ENCODE data around the gene PCDHGA10. TPM values are rescaled to one million over a fixed set of nuclear protein-coding genes. Genes with fewer than 3 reads are reported as not detected.

PCDHGA10 gene
- total and polyA plus RNA-seq, 11 donors: 1.1 to 11.3 (median 5.2) TPM

DNA sequence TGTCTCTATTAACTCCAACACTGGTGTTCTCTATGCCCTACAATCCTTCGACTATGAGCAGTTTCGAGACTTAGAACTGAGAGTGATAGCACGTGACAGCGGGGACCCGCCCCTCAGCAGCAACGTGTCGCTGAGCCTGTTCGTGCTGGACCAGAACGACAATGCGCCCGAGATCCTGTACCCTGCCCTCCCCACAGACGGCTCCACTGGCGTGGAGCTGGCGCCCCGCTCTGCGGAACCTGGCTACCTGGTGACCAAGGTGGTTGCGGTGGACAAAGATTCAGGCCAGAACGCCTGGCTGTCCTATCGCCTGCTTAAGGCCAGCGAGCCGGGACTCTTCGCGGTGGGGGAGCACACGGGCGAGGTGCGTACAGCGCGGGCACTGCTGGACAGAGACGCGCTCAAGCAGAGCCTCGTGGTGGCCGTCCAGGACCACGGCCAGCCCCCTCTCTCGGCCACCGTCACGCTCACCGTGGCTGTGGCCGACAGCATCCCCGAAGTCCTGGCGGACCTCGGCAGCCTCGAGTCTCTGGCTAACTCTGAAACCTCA, 10.0 kb downstream of the PCDHGA10 start:
- TF ChIP-seq, protein P1, sequence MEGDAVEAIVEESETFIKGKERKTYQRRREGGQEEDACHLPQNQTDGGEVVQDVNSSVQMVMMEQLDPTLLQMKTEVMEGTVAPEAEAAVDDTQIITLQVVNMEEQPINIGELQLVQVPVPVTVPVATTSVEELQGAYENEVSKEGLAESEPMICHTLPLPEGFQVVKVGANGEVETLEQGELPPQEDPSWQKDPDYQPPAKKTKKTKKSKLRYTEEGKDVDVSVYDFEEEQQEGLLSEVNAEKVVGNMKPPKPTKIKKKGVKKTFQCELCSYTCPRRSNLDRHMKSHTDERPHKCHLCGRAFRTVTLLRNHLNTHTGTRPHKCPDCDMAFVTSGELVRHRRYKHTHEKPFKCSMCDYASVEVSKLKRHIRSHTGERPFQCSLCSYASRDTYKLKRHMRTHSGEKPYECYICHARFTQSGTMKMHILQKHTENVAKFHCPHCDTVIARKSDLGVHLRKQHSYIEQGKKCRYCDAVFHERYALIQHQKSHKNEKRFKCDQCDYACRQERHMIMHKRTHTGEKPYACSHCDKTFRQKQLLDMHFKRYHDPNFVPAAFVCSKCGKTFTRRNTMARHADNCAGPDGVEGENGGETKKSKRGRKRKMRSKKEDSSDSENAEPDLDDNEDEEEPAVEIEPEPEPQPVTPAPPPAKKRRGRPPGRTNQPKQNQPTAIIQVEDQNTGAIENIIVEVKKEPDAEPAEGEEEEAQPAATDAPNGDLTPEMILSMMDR (IDR thresholded peaks at IDR 0.05): no peak
- no peak for TF ChIP-seq POLR2A (IDR thresholded peaks at IDR 0.05)
- Histone ChIP-seq H3K36me3 (peaks cover 0 to 50% (median 0%) of the 10 kb centered on the region in 9 donors), H3K4me3 (no peak overlapping the region), H3K4me1 (peaks cover 0 to 8% (median 1%) of the 10 kb centered on the region in 12 donors), H3K9me3 (peaks cover 0 to 100% (median 81%) of the 10 kb centered on the region in 12 donors), H3K27me3 (peaks cover 0 to 66% (median 0%) of the 10 kb centered on the region in 9 donors), H3K27ac (no peak overlapping the region)
- ATAC-seq (no peak), DNase-seq (no peak)
- intact Hi-C loops (cut with DNase I): loop anchor here in 5 of 10 donors (5.0 to 10.0 kb wide), 4 partner anchors 89 to 132 kb away; no protein-coding TSS in a partner anchor
- 31 to 48% (median 34%) methylated on average over 19 to 42 of the region's 42 CpGs for WGBS, 4 donors

DNA sequence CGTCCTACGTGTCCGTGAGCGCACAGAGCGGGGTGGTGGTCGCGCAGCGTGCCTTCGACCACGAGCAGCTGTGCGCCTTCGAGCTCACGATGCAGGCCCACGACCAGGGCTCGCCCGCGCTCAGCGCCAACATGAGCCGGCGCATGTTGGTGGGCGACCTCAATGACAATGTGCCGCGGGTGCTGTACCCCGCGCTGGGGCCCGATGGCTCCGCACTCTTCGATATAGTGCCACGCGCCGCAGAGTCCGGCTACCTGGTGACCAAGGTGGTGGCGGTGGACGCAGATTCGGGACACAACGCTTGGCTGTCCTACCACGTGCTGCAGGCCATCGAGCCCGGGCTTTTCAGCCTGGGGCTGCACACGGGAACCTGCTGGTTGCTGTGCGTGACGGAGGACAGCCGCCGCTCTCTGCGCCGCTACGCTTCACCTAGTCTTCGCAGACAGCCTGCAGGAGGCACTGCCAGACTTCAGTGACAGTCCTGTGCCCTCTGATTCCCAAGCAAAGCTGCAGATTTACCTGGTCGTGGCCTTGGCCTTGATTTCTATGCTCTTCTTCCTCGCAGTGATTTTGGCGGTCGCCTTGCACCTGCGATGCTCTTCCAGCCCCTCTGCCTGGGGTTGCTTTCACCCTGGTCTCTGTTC, 15.1 kb downstream of the PCDHGA10 start:
- Histone ChIP-seq H3K36me3 (peaks cover 0 to 33% (median 0%) of the 10 kb centered on the region in 9 donors), H3K4me1 (peaks cover 0 to 16% (median 0%) of the 10 kb centered on the region in 12 donors), H3K27me3 (peaks cover 0 to 63% (median 0%) of the 10 kb centered on the region in 9 donors), H3K4me3 (no peak overlapping the region), H3K9me3 (peaks cover 0 to 100% (median 57%) of the 10 kb centered on the region in 12 donors), H3K27ac (no peak overlapping the region)
- DNase-seq (peak in 1 of 5 donors; percentile 53), ATAC-seq (peak in 1 of 4 donors; percentile 19)
- 55 to 66% (median 59%) methylated on average over 39 to 53 of the region's 53 CpGs for WGBS, 4 donors
- intact Hi-C loops (cut with DNase I): loop anchor here in 3 of 10 donors (5.0 to 10.0 kb wide), 3 partner anchors 84 to 127 kb away; no protein-coding TSS in a partner anchor
- TF ChIP-seq, protein P1 (IDR thresholded peaks at IDR 0.05): no peak
- TF ChIP-seq POLR2A (IDR thresholded peaks at IDR 0.05): no peak

DNA sequence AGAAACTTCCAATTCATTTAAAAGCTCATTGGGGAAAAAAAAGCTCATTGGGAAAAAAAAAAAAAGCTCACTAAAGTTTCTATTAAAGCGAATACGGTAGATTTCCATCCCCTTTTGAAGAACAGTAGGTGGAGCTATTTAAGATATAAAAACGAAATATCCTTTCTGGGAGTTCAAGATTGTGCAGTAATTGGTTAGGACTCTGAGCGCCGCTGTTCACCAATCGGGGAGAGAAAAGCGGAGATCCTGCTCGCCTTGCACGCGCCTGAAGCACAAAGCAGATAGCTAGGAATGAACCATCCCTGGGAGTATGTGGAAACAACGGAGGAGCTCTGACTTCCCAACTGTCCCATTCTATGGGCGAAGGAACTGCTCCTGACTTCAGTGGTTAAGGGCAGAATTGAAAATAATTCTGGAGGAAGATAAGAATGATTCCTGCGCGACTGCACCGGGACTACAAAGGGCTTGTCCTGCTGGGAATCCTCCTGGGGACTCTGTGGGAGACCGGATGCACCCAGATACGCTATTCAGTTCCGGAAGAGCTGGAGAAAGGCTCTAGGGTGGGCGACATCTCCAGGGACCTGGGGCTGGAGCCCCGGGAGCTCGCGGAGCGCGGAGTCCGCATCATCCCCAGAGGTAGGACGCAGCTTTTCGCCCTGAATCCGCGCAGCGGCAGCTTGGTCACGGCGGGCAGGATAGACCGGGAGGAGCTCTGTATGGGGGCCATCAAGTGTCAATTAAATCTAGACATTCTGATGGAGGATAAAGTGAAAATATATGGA, 17.7 kb downstream of the PCDHGA10 start, which contains the start of gene PCDHGA12:
TSS of gene PCDHGA12 (plus strand) at position 176 of the 782 bp plus-strand sequence. CDS start at position 429, 253 bp downstream.
- Histone ChIP-seq H3K27ac (peak within 1 kb of the TSS in 8 of 12 donors; percentile 10 to 67 (median 40)), H3K4me3 (peak within 1 kb of the TSS in 11 of 12 donors; percentile 19 to 58 (median 42)), H3K36me3 (peaks cover 0 to 33% (median 0%) of the 10 kb centered on the region in 9 donors), H3K27me3 (peaks cover 0 to 52% (median 0%) of the 10 kb centered on the region in 9 donors), H3K4me1 (peaks cover 0 to 16% (median 0%) of the 10 kb centered on the region in 12 donors), H3K9me3 (peaks cover 0 to 99% (median 45%) of the 10 kb centered on the region in 12 donors)
- WGBS, 4 donors: 21 to 35% (median 28%) methylated on average over 33 of the region's 33 CpGs
- peak; percentile 67 to 94 (median 86) for ATAC-seq
- DNase-seq: peak in 4 of 5 donors; percentile 56 to 77 (median 65)
- intact Hi-C loops (cut with DNase I): loop anchor here in 5 of 10 donors (1.0 to 5.0 kb wide), 4 partner anchors 94 to 132 kb away; no protein-coding TSS in a partner anchor
- no peak for TF ChIP-seq POLR2A (IDR thresholded peaks at IDR 0.05)
- TF ChIP-seq, protein P1 (IDR thresholded peaks at IDR 0.05): peak; percentile 34 to 73 (median 55)

Data from heart left ventricle (tissue), 16 donors.